K562 (cell line): ENCODE results near the gene LAMB4. TPM values are rescaled to one million over a fixed set of nuclear protein-coding genes. Genes with fewer than 3 reads are reported as not detected.

ENCODE experiments used
- ATAC-seq: fragments of 200-7000 bp; cut with Tn5 transposase; 3 replicates; pipeline ENCODE4 v1.9.1; 2020; ENCODE audit warnings: moderate library complexity
- BruUV-seq: library from RNA; stranded (reverse); fragments of 400-500 nt; replicated peaks from 2 replicates; lab custom pipeline; 2021; lab: Mats Ljungman, UMichigan
- CTCF ChIA-PET: fragments of 300-600 bp; formaldehyde crosslinking; extraction: SDS; loops from one replicate; lab custom pipeline; 2021; ENCODE audit warnings: low intra/inter-chr PET ratio; lab: Yijun Ruan, JAX
- POLR2A ChIA-PET: fragments of 300-600, 350-650 bp; sonication (Branson Sonifier 250); formaldehyde crosslinking; extraction: SDS; loops from one replicate; lab custom pipeline; 2021; ENCODE audit warnings: antibody characterized with exemption, inconsistent platforms; lab: Yijun Ruan, JAX
- DNase-seq, 4 experiments: peaks; one replicate each; pipeline versions ENCODE4 v3.0.0 to v3.0.0-alpha.2; 2011 to 2018; ENCODE audit warnings: low spot score in 3 of 4, mixed read lengths in 3 of 4; ENCODE audit errors: extremely low read depth in 1 of 4
- FAIRE-seq: peaks from 2 replicates; lab custom pipeline; 2011; peaks lifted over from hg19 to GRCh38; lab: Jason Lieb, UNC
- H2AFZ ChIP-seq: 2 replicates; pipeline ENCODE4 v1.6.0; 2011; ENCODE audit warnings: low read depth, low read length, control low read depth, inconsistent platforms
- H3K27ac ChIP-seq: fragments of 200-600 bp; 3 replicates; pipeline ENCODE4 v1.8.0; 2011; ENCODE audit warnings: low read depth, mild to moderate bottlenecking, control low read depth, inconsistent platforms, low read length, moderate library complexity, mixed read lengths; ENCODE audit errors: extremely low read depth
- H3K27me3 ChIP-seq, 2 experiments: fragments of 300-600 bp in 1 of 2; 2 replicates in 1 of 2; 3 replicates in 1 of 2; pipeline versions ENCODE4 v1.6.0 to v1.8.0; 2011; ENCODE audit warnings: inconsistent platforms in 2 of 2, low read length in 2 of 2, mild to moderate bottlenecking in 1 of 2, mixed read lengths in 1 of 2, moderate library complexity in 1 of 2; ENCODE audit not compliant: control insufficient read depth in 2 of 2, insufficient read depth in 2 of 2
- H3K36me3 ChIP-seq: fragments of 300-600 bp; 3 replicates; pipeline ENCODE4 v1.8.0; 2011; ENCODE audit warnings: mild to moderate bottlenecking, low read length, inconsistent platforms; ENCODE audit not compliant: control insufficient read depth, insufficient read depth
- H3K4me1 ChIP-seq, 2 experiments: fragments of 200-600 bp in 1 of 2; replicated peaks in 1 of 2; 2 replicates in 1 of 2; 3 replicates in 1 of 2; pipeline versions ENCODE4 v1.5.1 to v1.8.0; 2011; ENCODE audit warnings: inconsistent platforms in 2 of 2, low read length in 2 of 2, mild to moderate bottlenecking in 1 of 2, mixed read lengths in 1 of 2, moderate library complexity in 1 of 2; ENCODE audit not compliant: control insufficient read depth in 2 of 2, insufficient read depth in 2 of 2
- H3K4me2 ChIP-seq: 2 replicates; pipeline ENCODE4 v1.6.1; 2011; ENCODE audit warnings: low read length, control low read depth, inconsistent platforms, mixed read lengths; ENCODE audit not compliant: insufficient read depth
- H3K4me3 ChIP-seq: fragments of 200-600 bp; sonication (generic), shearing (Covaris generic); 2 replicates; pipeline ENCODE4 v1.5.1; 2016; ENCODE audit warnings: control low read depth, inconsistent platforms
- H3K79me2 ChIP-seq: fragments of 200-600 bp; 3 replicates; pipeline ENCODE4 v1.8.0; 2011; ENCODE audit warnings: low read length, inconsistent platforms; ENCODE audit not compliant: control insufficient read depth, insufficient read depth
- H3K9ac ChIP-seq, 2 experiments: 2 replicates each; pipeline versions ENCODE4 v1.6.0 to v1.6.1; 2011; ENCODE audit warnings: low read depth in 2 of 2, low read length in 2 of 2, control low read depth in 1 of 2, inconsistent platforms in 1 of 2, mild to moderate bottlenecking in 1 of 2, mixed read lengths in 1 of 2; ENCODE audit not compliant: insufficient read depth in 1 of 2
- H3K9me1 ChIP-seq: one replicate; pipeline ENCODE4 v1.6.0; 2011; ENCODE audit warnings: inconsistent platforms, mild to moderate bottlenecking, low read length, moderate library complexity; ENCODE audit not compliant: control insufficient read depth, insufficient read depth
- H3K9me3 ChIP-seq: replicated peaks from 2 replicates; pipeline ENCODE4 v1.5.1; 2011; ENCODE audit warnings: low read depth, low read length, inconsistent platforms; ENCODE audit not compliant: control insufficient read depth, insufficient read depth
- H4K20me1 ChIP-seq: replicated peaks from 2 replicates; pipeline ENCODE4 v1.6.1; 2011; ENCODE audit warnings: low read length, inconsistent platforms, mixed read lengths; ENCODE audit not compliant: control insufficient read depth, insufficient read depth
- CCAR2 ChIP-seq: fragments of 200-400 bp; formaldehyde crosslinking; IDR thresholded peaks from 2 replicates; pipeline ENCODE4 v1.6.1; 2017; ENCODE audit warnings: mild to moderate bottlenecking, low read depth, low read length
- DLX4 ChIP-seq: fragments of 250-450 bp; sonication (Bioruptor Pico); IDR thresholded peaks from 2 replicates; pipeline ENCODE4 v1.6.1; 2021; ENCODE audit warnings: mild to moderate bottlenecking
- ETV1 ChIP-seq: fragments of 450-650 bp; conservative IDR thresholded peaks from 2 replicates; pipeline ENCODE4 v1.6.1; 2016; ENCODE audit warnings: missing genetic modification characterization, control low read depth, low read depth, missing compliant biosample characterization
- FOXO4 ChIP-seq: fragments of 450-650 bp; formaldehyde crosslinking; IDR thresholded peaks from 2 replicates; pipeline ENCODE4 v1.4.0; 2020; ENCODE audit warnings: mild to moderate bottlenecking, moderate library complexity
- SMARCB1 ChIP-seq: IDR thresholded peaks from 2 replicates; pipeline ENCODE4 v1.6.1; 2011; ENCODE audit warnings: improper control_type of control experiment, low read depth; ENCODE audit not compliant: insufficient read length
- TBL1XR1 ChIP-seq, 2 experiments: IDR thresholded peaks; 2 replicates each; pipeline ENCODE4 v1.6.1; 2012; ENCODE audit warnings: improper control_type of control experiment in 2 of 2, low read length in 2 of 2, mild to moderate bottlenecking in 1 of 2
- ZNF217 ChIP-seq: sonication (generic); formaldehyde crosslinking; IDR thresholded peaks from 2 replicates; pipeline ENCODE4 v1.8.0; 2022; ENCODE audit warnings: mild to moderate bottlenecking, missing genetic modification reagents
- WGBS: fragments of 100-300 bp; shearing (Covaris generic); methylation state at CpG from one replicate; pipeline ENCODE4 v1.1.6; 2016; ENCODE audit warnings: low coverage, mixed read lengths; ENCODE audit not compliant: insufficient coverage; ENCODE audit errors: missing lambda C conversion rate; 5-methylcytosine and 5-hydroxymethylcytosine counted together
- in situ Hi-C: fragments of 300-500 bp; cut with MboI; formaldehyde crosslinking; loops from 4 replicates; pipeline ENCODE4 v1.15.0; 2018; ENCODE audit warnings: inconsistent platforms, mixed read lengths
- intact Hi-C: fragments of 100-400 bp; cut with micrococcal nuclease; formaldehyde crosslinking; loops from 2 replicates; pipeline ENCODE4 v1.14.2; 2022
- polyA plus RNA-seq, 8 experiments: library from polyadenylated mRNA; depleted of rRNA in 4 of 8; stranded (reverse) in 5 of 8; unstranded in 3 of 8; fragments of >200 nt; fragmentation: Nextera tagmentation in 2 of 8; fragmentation: Illumina TruSeq in 1 of 8; extraction: Ambion mirVana in 2 of 8; extraction: Trizol in 1 of 8; gene quantifications; 2 replicates each; pipeline versions ENCODE4 v1.2.1 to v1.2.3, GENCODE V29; 2011 to 2014; ENCODE audit warnings: inconsistent platforms in 1 of 8, missing spikeins in 1 of 8
- total RNA-seq, 7 experiments: library from RNA; depleted of rRNA in 6 of 7; stranded (reverse); fragments of >200 nt in 6 of 7; fragmentation: Illumina TruSeq in 2 of 7; extraction: Trizol in 2 of 7; gene quantifications; 2 replicates each; pipeline versions ENCODE4 v1.2.1 to v1.2.3, GENCODE V29; 2011 to 2021; ENCODE audit warnings: low replicate concordance in 1 of 7
- TF ChIP-seq, protein P1 (sequence below): sonication (generic); formaldehyde crosslinking; IDR thresholded peaks from 2 replicates; pipeline ENCODE4 v1.8.0; 2022; ENCODE audit warnings: missing genetic modification reagents, mild to moderate bottlenecking, moderate library complexity, borderline replicate concordance
- TF ChIP-seq, protein P2 (sequence below), 2 experiments: fragments of 450-650 bp in 1 of 2; sonication (generic) in 1 of 2; formaldehyde crosslinking in 1 of 2; IDR thresholded peaks; 2 replicates each; pipeline versions ENCODE4 v1.7.1 to v1.9.0; 2016 to 2022; ENCODE audit warnings: inconsistent platforms in 1 of 2, mild to moderate bottlenecking in 1 of 2, missing genetic modification reagents in 1 of 2

LAMB4 gene
- total and polyA plus RNA-seq, 9 of the 15 experiments (the other 6 are each of a cell fraction or from before 2014, with no cell fraction given): 0.06 to 0.13 (median 0.07) TPM; not detected in 6

GRCh38 chr7:108077709-108078108, 52.5 kb downstream of the LAMB4 start:
- Histone ChIP-seq H3K9me1 (no peaks in the 10 kb centered on the region), H3K9ac (peak overlapping the region in 1 of 2 experiments; percentile 36; a peak in 1 of 4 replicates), H3K27ac (peak overlapping the region; percentile 53; the same call in 2 of the 3 replicates), H3K9me3 (peaks cover 8% of the 10 kb centered on the region), H3K4me3 (no peak overlapping the region), H3K4me2 (peak overlapping the region; percentile 68), H3K79me2 (no peaks in the 10 kb centered on the region), H3K27me3 (no peaks in the 10 kb centered on the region), H2AFZ (peak overlapping the region; percentile 88), H3K4me1 (peaks cover 36 to 66% of the 10 kb centered on the region in 2 experiments), H3K36me3 (no peaks in the 10 kb centered on the region), H4K20me1 (no peaks in the 10 kb centered on the region)
- ChIA-PET CTCF (no interaction called here), POLR2A (interaction anchor here (0.8 to 1.4 kb wide), 5 partner anchors 9 to 759 kb away, joined by 3 to 8 read pairs (median 3); no protein-coding TSS in a partner anchor)
- no peak for DNase-seq
- intact Hi-C loops (no loop called here), in situ Hi-C loops (no loop called here)
- ATAC-seq: no peak
- 24% methylated on average over 3 of the region's 3 CpGs for WGBS
- FAIRE-seq: no peak
- BruUV-seq: no TSS peak
- TF ChIP-seq, protein P1, sequence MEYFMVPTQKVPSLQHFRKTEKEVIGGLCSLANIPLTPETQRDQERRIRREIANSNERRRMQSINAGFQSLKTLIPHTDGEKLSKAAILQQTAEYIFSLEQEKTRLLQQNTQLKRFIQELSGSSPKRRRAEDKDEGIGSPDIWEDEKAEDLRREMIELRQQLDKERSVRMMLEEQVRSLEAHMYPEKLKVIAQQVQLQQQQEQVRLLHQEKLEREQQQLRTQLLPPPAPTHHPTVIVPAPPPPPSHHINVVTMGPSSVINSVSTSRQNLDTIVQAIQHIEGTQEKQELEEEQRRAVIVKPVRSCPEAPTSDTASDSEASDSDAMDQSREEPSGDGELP (CRISPR knock-in tag): no peak
- TF ChIP-seq, protein P2, sequence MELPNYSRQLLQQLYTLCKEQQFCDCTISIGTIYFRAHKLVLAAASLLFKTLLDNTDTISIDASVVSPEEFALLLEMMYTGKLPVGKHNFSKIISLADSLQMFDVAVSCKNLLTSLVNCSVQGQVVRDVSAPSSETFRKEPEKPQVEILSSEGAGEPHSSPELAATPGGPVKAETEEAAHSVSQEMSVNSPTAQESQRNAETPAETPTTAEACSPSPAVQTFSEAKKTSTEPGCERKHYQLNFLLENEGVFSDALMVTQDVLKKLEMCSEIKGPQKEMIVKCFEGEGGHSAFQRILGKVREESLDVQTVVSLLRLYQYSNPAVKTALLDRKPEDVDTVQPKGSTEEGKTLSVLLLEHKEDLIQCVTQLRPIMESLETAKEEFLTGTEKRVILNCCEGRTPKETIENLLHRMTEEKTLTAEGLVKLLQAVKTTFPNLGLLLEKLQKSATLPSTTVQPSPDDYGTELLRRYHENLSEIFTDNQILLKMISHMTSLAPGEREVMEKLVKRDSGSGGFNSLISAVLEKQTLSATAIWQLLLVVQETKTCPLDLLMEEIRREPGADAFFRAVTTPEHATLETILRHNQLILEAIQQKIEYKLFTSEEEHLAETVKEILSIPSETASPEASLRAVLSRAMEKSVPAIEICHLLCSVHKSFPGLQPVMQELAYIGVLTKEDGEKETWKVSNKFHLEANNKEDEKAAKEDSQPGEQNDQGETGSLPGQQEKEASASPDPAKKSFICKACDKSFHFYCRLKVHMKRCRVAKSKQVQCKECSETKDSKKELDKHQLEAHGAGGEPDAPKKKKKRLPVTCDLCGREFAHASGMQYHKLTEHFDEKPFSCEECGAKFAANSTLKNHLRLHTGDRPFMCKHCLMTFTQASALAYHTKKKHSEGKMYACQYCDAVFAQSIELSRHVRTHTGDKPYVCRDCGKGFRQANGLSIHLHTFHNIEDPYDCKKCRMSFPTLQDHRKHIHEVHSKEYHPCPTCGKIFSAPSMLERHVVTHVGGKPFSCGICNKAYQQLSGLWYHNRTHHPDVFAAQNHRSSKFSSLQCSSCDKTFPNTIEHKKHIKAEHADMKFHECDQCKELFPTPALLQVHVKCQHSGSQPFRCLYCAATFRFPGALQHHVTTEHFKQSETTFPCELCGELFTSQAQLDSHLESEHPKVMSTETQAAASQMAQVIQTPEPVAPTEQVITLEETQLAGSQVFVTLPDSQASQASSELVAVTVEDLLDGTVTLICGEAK (IDR thresholded peaks at IDR 0.05): peak; percentile 22; the same call in 1 of the 2 replicates
- TF ChIP-seq, protein P2 (CRISPR knock-in tag; IDR thresholded peaks at IDR 0.05): no peak
- TF ChIP-seq ETV1 (no peak), FOXO4 (CRISPR knock-in tag) (no peak), ZNF217 (CRISPR knock-in tag) (no peak), DLX4 (CRISPR knock-in tag) (no peak), CCAR2 (no peak), SMARCB1 (no peak), TBL1XR1 (IDR thresholded peaks at IDR 0.05; ENCODE audit: low read length in 2 of 2) (no peak)
